ENCODE results near the gene TUSC7. TPM values are rescaled to one million over a fixed set of nuclear protein-coding genes. Genes with fewer than 3 reads are reported as not detected.

Gene TUSC7
- total and polyA plus RNA-seq, 2 donors = not detected

DNA sequence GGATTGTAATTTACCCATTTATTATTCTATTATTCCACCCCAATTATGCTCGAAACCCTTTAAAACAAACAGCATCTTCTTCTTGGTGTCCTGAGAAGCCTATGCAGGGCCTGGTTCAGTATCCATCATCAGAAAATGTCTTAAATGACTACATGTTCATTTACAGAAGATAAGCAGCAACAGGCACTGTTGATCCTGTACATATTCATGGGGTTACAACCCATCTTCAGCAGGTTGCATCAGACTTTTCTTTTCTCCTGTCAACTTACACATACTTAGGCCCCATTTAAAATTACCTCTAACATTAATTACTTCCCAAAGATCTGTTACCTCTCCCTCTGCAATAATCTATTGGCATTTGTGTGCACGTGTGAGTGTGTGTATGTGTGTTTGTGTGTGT lies 18.9 kb downstream of the TUSC7 start:
- Histone ChIP-seq H3K36me3 (ENCODE audit: insufficient read depth) (no peaks in the 10 kb centered on the region), H3K4me3 (ENCODE audit: low read depth, low read length) (no peak overlapping the region), H3K4me1 (ENCODE audit: insufficient read depth) (no peaks in the 10 kb centered on the region), H3K27ac (ENCODE audit: low read depth) (no peak overlapping the region)
- no peak for DNase-seq (ENCODE audit: extremely low spot score)
- WGBS = 79% methylated on average over 2 of the region's 2 CpGs

GRCh38 chr3:116734243-116734642 lies 24.7 kb downstream of the TUSC7 start:
- Histone ChIP-seq H3K36me3 (ENCODE audit: insufficient read depth) (no peaks in the 10 kb centered on the region), H3K4me3 (ENCODE audit: low read depth, low read length) (no peak overlapping the region), H3K4me1 (ENCODE audit: insufficient read depth) (no peaks in the 10 kb centered on the region), H3K27ac (ENCODE audit: low read depth) (no peak overlapping the region)
- no peak for DNase-seq (ENCODE audit: extremely low spot score)
- WGBS = 92% methylated on average over 2 of the region's 2 CpGs

DNA sequence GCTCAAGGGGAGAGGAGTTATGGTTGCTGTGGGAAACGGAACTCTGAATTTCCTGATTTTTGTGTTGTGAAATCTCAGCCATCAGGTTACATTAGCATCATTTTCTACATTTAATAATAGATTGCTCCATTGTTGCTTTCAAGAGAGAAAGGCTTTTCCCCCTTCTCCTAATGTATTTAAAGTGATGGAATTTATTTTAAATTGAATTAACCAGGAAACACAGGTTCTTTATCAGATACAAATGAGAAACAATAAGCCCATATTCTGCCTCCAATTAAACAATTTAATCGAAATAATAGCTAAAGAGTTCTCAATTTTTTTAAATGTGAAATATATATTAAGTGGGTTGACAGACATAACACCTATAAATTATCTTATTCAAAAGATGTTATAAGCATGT lies 30.1 kb downstream of the TUSC7 start:
- DNase-seq (ENCODE audit: extremely low spot score) = no peak
- Histone ChIP-seq H3K4me1 (ENCODE audit: insufficient read depth) (no peaks in the 10 kb centered on the region), H3K4me3 (ENCODE audit: low read depth, low read length) (no peak overlapping the region), H3K36me3 (ENCODE audit: insufficient read depth) (no peaks in the 10 kb centered on the region), H3K27ac (ENCODE audit: low read depth) (no peak overlapping the region)
- WGBS = 48% methylated on average over 2 of the region's 2 CpGs

DNA sequence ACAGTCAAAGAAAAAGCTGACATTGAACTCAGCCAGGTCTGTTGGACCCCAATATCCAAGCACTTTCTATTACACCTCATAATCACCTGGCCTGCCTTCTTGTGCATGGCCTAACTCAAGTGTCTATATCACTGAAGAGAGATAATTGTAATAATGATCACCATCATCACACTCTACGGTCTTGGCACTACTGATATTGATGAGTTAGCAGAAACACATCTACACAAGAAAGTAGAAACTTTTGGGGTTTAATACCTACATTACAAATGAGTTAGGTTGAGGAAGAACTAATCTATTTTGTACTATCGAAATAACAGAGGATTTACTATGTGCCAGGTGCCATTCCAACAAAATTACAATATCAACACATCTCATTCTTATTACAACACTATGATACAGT lies 30.7 kb downstream of the TUSC7 start:
- no peak for DNase-seq (ENCODE audit: extremely low spot score)
- Histone ChIP-seq H3K36me3 (ENCODE audit: insufficient read depth) (no peaks in the 10 kb centered on the region), H3K4me3 (ENCODE audit: low read depth, low read length) (no peak overlapping the region), H3K27ac (ENCODE audit: low read depth) (no peak overlapping the region), H3K4me1 (ENCODE audit: insufficient read depth) (no peaks in the 10 kb centered on the region)
- 90% methylated on average over 2 of the region's 2 CpGs for WGBS

- no peak overlapping the region for H3K27ac ChIP-seq (ENCODE audit: low read depth)
Measured at GRCh38 chr3:116741467-116741866, 31.9 kb downstream of the TUSC7 start.

GRCh38 chr3:116743062-116743461 lies 33.5 kb downstream of the TUSC7 start:
- Histone ChIP-seq H3K4me3 (ENCODE audit: low read depth, low read length) (no peak overlapping the region), H3K36me3 (ENCODE audit: insufficient read depth) (no peaks in the 10 kb centered on the region), H3K4me1 (ENCODE audit: insufficient read depth) (no peaks in the 10 kb centered on the region), H3K27ac (ENCODE audit: low read depth) (no peak overlapping the region)
- DNase-seq (ENCODE audit: extremely low spot score) = no peak

More at GRCh38 chr3:116741467-116741866, 31.9 kb downstream of the TUSC7 start:
- Histone ChIP-seq H3K36me3 (ENCODE audit: insufficient read depth) (no peaks in the 10 kb centered on the region), H3K4me1 (ENCODE audit: insufficient read depth) (no peaks in the 10 kb centered on the region), H3K4me3 (ENCODE audit: low read depth, low read length) (no peak overlapping the region)
- 38% methylated on average over 1 of the region's 1 CpG for whole genome bisulfite sequencing
- DNase-seq (ENCODE audit: extremely low spot score) = no peak

- Histone ChIP-seq H3K4me3 (ENCODE audit: low read depth, low read length) (no peak overlapping the region), H3K36me3 (ENCODE audit: insufficient read depth) (no peaks in the 10 kb centered on the region), H3K4me1 (ENCODE audit: insufficient read depth) (no peaks in the 10 kb centered on the region), H3K27ac (ENCODE audit: low read depth) (no peak overlapping the region)
- WGBS = 17% methylated on average over 3 of the region's 3 CpGs
- DNase-seq (ENCODE audit: extremely low spot score) = no peak
Measured at GRCh38 chr3:116749388-116749787, 39.8 kb downstream of the TUSC7 start.

- WGBS = 42% methylated on average over 2 of the region's 2 CpGs
- Histone ChIP-seq H3K4me1 (ENCODE audit: insufficient read depth) (no peaks in the 10 kb centered on the region), H3K4me3 (ENCODE audit: low read depth, low read length) (no peak overlapping the region), H3K36me3 (ENCODE audit: insufficient read depth) (no peaks in the 10 kb centered on the region), H3K27ac (ENCODE audit: low read depth) (no peak overlapping the region)
- DNase-seq (ENCODE audit: extremely low spot score) = no peak
Measured at GRCh38 chr3:116757315-116757714, 47.7 kb downstream of the TUSC7 start.

DNA sequence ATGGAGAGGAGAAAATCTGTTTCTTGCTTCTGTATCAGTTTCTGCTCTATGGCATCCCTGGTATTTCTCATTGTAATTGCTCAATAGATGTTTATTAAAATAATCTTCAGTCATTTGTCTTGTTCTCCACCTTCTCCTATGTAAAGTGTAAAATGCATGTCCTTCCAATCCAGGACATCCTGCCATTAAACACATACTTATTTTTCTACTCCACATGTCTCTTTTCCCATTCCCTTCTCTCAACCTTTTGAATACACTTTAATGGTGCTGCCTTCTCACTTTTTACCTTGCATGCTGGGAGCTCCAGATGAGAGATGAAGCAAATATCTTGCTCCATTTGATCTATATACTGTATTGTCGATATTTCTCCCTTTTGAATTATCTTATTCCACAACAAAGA lies 49.7 kb downstream of the TUSC7 start:
- no peak for DNase-seq (ENCODE audit: extremely low spot score)
- Histone ChIP-seq H3K4me3 (ENCODE audit: low read depth, low read length) (no peak overlapping the region), H3K4me1 (ENCODE audit: insufficient read depth) (no peaks in the 10 kb centered on the region), H3K27ac (ENCODE audit: low read depth) (no peak overlapping the region), H3K36me3 (ENCODE audit: insufficient read depth) (no peaks in the 10 kb centered on the region)
- 86% methylated on average over 1 of the region's 1 CpG for WGBS
